WTC11 (cell line): ENCODE data around the gene CASR.

Experiments
- ELF4 ChIP-seq: sonication (generic); formaldehyde crosslinking; IDR thresholded peaks from 2 replicates; pipeline ENCODE4 v1.8.1; 2022; ENCODE audit warnings: low read depth, mild to moderate bottlenecking, moderate library complexity, missing genetic modification reagents
- FOXJ3 ChIP-seq: sonication (generic); formaldehyde crosslinking; IDR thresholded peaks from 2 replicates; pipeline ENCODE4 v1.9.0; 2021; ENCODE audit warnings: missing genetic modification reagents, mild to moderate bottlenecking, borderline replicate concordance
- JUN ChIP-seq: sonication (generic); formaldehyde crosslinking; IDR thresholded peaks from 2 replicates; pipeline ENCODE4 v1.8.0; 2023; ENCODE audit warnings: mild to moderate bottlenecking, missing genetic modification reagents
- ZNF138 ChIP-seq: sonication (generic); formaldehyde crosslinking; conservative IDR thresholded peaks from 2 replicates; pipeline ENCODE4 v1.8.1; 2022; ENCODE audit warnings: mild to moderate bottlenecking, moderate library complexity, missing genetic modification reagents
- TF ChIP-seq, protein P1 (sequence below): fragments of 200-600 bp; IDR thresholded peaks from 2 replicates; pipeline ENCODE4 v1.8.0; 2022; ENCODE audit warnings: antibody characterized with exemption

DNA sequence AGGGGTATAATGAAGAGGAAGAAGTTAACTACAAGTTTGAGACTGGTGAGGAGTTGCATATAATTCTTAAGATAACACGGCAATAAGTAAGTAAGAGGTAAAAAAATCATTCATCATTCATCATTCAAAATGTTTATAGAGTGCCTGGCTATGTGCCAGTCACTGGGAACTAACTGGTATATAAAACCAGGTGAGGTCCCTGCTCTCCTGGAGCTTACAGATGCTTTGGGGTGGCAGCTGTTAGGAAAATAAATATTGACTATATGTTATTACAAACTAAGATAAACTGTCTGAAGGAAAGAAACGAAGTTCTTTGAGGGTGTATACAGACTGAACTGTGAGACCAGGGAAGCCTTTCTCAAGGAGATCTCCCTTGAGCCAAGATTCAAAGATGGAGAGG lies 2.9 kb downstream of the CASR start:
- TF ChIP-seq, protein P1, sequence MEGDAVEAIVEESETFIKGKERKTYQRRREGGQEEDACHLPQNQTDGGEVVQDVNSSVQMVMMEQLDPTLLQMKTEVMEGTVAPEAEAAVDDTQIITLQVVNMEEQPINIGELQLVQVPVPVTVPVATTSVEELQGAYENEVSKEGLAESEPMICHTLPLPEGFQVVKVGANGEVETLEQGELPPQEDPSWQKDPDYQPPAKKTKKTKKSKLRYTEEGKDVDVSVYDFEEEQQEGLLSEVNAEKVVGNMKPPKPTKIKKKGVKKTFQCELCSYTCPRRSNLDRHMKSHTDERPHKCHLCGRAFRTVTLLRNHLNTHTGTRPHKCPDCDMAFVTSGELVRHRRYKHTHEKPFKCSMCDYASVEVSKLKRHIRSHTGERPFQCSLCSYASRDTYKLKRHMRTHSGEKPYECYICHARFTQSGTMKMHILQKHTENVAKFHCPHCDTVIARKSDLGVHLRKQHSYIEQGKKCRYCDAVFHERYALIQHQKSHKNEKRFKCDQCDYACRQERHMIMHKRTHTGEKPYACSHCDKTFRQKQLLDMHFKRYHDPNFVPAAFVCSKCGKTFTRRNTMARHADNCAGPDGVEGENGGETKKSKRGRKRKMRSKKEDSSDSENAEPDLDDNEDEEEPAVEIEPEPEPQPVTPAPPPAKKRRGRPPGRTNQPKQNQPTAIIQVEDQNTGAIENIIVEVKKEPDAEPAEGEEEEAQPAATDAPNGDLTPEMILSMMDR = no peak
- no peak for TF ChIP-seq ZNF138 (CRISPR knock-in tag)
- no peak for TF ChIP-seq FOXJ3
- TF ChIP-seq ELF4 (CRISPR knock-in tag) = no peak
- TF ChIP-seq JUN (CRISPR knock-in tag) = no peak
